Amygdala (tissue), 56 donors: ENCODE results near the gene CEP126.

Source experiments
- DNase-seq, 56 donors: peaks; one replicate each; lab custom pipeline; 2025; lab: John Stamatoyannopoulos, UW

Gene CEP126, protein sequence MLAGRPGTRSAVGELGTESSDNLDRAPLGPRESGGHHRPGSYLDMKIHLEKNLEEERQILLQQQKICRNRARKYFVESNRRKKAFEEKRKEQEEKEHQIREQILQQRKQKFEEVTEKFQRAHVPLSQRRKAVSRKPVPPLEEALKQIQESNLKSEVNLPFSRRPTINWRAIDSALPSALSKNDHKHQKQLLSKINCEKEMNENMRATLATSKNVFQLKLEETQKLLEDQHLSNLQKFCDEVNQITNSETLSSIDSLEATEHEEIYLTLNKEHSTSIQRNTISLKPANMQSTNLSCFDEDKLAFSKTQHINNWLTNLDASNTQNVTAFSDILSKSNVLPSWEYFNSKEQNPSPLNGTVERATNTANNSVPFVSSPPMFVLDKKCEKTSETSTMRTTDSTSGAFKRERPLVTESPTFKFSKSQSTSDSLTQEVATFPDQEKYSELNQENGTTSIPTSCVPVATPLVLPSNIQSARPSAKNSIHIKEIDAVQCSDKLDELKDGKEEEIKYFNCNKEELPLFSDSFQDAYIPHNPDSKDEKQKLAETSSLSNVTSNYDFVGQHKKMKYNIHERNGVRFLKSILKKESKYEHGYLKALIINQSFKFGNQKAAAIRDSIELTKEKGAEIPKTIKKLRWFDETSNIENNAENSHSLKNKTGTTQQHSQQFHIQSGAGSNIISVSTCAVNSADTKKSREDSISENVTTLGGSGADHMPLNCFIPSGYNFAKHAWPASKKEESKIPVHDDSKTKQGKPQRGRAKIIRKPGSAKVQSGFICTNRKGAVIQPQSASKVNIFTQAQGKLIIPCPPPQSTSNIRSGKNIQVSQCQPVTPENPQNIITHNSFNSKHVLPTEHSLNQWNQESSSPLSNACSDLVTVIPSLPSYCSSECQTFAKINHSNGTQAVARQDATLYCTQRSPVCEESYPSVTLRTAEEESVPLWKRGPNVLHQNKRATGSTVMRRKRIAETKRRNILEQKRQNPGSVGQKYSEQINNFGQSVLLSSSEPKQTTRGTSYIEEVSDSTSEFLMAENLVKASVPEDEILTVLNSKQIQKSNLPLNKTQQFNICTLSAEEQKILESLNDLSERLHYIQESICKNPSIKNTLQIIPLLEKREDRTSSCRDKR

GRCh38 chr11:101914738-101915426 is at the start of gene CEP126:
CEP126 (plus strand) TSS chr11:101915010; CDS start chr11:101915285, 275 bp downstream.
- DNase-seq = peak; percentile 58 to 99 (median 93)

DNA sequence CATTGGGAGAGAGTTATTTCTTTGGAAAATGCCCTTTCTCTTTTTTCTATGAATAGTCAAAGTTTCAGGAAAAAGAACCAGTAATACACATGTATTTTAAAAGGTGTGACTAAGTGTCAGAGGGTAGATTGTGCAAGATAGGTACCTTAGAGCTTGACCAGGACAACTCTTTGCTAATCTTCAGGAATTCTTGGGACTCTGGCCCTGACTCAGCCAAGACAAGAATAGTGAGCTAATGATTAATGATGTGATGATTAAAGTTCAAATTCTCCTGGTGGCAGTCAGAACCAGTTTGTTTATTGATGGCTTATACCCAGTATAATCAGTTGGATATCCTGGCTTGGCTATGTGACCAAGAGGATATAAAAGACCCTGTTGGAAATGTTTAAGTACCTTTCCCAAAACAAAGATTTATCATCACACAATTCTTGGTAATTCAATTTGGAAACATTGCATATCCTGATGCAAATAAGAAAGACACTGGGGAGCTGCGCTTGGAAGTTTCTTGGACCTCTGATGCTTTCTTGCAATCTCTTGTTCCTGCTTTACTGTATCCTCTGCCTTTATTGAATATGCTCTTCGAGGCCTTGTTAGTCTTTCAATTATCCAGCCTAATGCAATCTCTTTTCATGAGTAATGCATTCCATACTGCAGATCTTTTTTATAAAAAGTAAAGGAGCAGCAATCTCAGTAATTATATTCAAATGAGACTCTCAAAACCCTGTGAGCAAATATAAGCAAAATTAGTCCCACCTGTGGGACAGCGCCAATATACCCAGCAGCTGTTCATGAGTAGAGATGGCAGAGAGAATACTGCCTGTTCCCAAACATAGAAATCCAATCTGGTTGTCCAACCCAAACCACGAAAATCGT is 48.0 kb upstream of the CEP126 start:
- no peak for DNase-seq

DNA sequence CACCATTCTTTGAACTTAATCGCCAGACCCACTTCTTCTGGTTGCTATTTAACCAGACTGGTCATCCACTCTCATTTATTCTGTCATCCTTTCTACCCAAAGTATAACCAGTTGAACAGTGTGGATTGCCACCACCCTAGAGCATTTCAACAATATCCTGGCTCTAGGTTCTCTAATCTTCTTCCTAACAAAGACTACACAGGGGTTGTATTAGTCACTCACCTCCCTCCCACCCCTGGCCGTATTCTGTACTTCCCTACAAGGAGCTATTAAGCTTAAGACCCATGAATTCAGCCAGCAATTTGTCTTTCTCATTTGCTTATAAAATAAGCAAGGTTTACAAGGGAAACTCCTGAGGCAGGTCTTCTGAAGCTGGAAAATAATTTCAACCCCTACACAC is 46.9 kb upstream of the CEP126 start:
- no peak for DNase-seq

- no peak for DNase-seq
Observed at GRCh38 chr11:101870510-101870909, 44.3 kb upstream of the CEP126 start.

DNA sequence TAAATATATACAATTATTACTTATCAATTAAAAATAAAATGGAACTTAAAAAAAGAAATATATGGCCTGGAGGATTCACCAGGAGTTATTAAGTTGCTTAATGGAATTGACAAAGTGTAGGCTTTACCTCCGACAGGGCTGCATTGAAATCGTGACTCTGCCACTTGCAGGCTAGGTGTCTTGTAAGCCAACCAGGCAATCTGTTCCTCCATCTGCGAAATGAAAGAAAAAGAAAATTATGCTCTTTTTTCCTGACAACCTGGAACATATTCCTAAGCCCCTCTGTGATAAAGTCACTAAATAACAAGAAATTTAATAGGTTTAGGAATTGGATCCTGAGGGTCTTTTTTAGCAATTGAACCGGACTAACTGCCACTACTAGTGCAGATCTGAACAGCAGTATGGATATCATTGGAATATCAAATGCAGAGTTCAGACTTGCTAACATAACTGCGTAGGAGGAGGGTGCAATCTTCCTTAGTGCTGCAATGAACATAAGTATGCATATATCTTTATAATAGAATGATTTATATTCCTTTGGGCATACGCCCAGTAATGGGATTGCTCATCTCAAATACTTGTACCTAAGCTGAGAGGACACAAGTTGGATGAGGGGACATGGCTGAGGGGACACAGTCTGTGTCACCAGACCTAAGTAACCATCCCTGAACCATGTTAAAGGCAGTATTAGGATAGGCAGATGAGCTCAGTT is 42.5 kb upstream of the CEP126 start:
- DNase-seq = no peak

DNA sequence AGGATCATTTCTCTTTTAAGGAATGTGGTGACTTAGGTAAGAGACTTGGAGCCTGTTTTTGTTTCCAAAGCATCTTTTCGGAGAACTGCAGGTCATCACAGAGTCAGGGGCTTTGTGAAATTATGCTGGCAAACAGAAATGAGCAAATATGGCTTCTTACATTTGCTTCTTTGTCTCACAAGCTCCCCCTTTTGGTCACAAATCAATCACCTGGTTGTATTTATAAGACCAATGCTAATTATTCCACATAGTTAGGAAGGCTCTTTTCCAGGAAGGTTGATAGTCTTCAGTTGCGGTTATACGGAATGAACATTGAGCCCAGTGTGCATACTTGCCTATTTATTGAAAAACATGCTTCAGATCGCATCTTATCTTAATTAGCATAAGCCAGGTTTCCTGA is 34.6 kb upstream of the CEP126 start:
- DNase-seq = no peak

DNA sequence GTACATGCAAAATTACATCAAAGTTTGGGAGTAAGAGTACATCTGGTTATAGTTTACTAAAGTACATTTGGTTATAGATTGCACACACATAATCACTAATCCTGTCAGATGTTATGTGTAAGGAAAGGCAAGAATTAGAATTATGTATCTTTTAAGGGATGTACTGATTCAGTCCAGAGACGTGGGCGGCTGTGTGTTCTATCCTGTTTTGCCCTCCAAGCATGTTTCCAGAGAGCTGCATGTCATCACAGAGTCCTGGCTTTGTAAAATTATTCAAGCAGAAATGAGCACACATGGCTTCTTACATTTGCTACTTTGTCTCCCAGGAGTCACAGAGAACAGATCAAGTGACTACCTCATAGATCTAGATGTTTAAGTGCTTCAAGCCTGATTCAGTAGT is 33.2 kb upstream of the CEP126 start:
- DNase-seq = no peak

DNA sequence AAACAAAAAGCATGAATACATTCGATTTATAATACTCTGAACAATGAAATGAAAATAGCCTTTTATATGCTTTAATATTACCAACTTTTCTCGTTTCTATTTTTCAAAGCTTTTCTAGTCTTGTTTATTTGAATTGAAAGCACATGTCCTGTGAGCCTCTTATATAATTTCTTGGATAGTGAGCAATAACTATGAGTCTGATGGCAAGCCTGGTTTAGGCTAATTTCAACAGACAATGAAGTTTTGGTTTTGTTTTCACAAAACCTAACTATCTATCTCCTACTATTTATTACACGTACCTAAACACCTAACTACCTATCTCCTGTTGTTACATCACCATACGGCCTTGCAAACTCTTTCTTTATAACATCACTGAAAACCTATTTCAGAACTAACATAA is 29.2 kb upstream of the CEP126 start:
- no peak for DNase-seq

- no peak for DNase-seq
Observed at GRCh38 chr11:101889767-101890166, 25.0 kb upstream of the CEP126 start.

DNA sequence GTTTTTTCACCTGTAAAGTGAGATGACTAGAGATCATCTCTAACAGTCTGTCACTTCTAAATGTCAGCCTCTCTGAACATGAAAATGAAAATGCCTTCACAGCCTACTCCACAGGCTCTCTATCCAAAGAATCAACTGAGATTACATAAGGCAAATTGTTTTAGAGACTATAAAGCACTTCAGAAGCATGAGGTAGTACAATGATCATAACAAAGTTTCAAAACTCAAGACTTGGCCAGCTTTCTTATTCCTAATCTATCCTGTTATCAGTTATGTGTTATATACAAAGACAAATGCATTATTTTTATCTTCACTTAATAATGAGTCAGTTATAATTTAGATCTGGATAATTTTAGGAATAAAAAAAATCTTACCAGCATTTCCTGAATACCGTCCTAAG is 20.3 kb upstream of the CEP126 start:
- no peak for DNase-seq

DNA sequence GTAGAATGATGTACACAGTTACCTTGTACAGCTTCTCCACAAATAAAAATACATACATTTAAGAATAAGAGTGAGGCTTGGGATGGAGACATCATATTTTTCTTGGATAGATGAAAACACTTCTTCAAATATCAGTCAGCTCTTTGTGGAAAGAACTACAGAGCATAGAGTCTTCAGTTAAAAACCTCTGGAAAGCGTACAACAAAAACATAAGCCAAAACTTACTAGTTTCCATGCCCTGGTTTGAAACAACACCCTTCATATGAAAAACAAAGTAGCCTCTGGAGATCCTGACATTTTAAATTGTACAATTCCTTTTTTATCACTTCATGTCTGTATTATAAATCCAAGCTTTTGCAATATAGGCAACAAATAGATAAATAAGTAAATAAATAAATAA is 7.0 kb upstream of the CEP126 start:
- no peak for DNase-seq

DNA sequence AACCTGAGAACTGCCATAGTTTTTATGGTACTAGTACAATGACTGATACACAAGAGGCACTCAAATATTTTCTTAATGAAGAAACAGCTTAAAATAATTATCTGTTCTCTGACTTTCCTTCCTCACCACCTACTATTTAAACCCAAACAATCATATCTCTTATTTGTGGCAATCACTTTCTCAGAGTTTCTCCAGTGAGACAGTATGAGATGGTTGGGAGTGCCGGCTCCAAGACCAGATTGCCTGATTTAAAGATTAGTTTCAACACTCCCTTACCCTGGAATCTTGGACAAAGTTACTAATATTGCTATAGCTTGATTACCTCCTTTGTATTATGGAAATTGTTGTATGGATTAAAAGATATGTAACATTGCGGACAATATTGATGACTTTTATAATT is 5.7 kb upstream of the CEP126 start:
- DNase-seq = no peak

GRCh38 chr11:101912823-101913284 is 2.0 kb upstream of the CEP126 start:
- no peak for DNase-seq

- DNase-seq = no peak
Observed at GRCh38 chr11:101913656-101914055, 1.2 kb upstream of the CEP126 start.

DNA sequence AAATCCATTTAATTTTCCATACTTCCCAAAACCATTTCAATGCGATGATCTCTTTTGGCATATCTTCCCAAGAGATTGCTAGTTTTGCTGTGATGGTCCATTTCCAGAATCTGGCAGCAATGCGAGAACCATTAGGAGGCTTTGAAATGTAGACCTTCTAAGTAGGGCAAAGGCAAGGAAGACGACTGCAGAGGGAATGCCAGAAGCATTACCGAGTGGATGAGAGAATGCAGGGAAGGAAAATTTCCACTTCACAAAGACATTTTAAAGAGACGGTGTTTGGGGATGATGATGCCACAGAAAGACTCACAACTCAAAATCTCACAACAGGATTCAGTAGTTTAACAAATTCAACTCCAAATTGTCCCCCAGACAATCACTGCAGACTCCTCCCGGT is 471 bp upstream of the CEP126 start:
- DNase-seq = peak in 4 of 56 donors; percentile 6 to 39 (median 26)

- peak in 2 of 56 donors; percentile 4 to 7 for DNase-seq
Observed at GRCh38 chr11:101915791-101916291, 1.0 kb downstream of the CEP126 start.

- no peak for DNase-seq
Observed at GRCh38 chr11:101916422-101916821, 1.6 kb downstream of the CEP126 start, which contains the start of gene ANGPTL5. ANGPTL5 (minus strand) TSS chr11:101916522; CDS start chr11:101907909, 8,613 bp downstream.

- no peak for DNase-seq
Observed at GRCh38 chr11:101917226-101917625, 2.4 kb downstream of the CEP126 start.
